Raji (cell line): ENCODE measurements around the gene CHAF1A.

Experiments used
- POLR2A ChIP-seq: IDR thresholded peaks from 2 replicates; pipeline ENCODE4 v1.6.1; 2011; ENCODE audit warnings: low read depth, low read length, control low read depth; ENCODE audit not compliant: insufficient read depth

Gene CHAF1A

DNA sequence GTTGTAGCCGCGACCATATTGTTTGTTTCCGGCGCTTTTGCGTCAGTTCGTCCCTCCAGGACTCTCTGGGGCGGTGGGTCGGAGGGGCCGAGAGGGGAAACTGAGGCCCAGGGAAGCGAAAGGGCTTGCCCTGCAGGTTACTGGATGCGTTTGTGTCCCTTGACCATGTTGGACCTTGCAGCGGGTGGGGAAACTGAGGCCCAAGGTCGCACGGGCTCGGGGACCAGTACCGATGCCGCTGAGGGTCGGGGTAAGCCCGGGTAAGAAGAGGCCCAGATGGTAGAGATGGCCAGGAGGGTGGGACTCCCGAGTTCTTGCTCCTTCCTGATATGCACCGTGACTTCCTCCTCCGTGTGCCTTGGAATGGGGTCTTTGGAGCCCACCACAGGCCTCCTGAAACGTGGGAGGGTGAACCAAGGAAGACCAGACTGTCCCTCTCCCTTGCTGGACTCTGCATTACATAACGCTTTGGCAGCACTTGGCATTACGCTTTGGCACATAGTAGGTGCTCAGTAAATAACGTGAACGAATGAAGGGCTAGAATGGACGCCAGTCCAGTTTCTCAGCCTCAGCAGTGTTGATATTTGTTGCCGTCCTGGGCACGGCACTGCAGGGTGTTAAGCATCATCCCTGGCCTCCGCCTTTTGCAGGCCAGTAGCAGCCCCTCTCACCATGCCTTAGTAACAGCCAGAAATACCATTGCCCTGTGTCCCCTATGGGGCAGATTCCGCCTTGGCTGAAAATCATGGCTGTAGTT lies 743 bp downstream of the CHAF1A start:
- no peak for TF ChIP-seq POLR2A

DNA sequence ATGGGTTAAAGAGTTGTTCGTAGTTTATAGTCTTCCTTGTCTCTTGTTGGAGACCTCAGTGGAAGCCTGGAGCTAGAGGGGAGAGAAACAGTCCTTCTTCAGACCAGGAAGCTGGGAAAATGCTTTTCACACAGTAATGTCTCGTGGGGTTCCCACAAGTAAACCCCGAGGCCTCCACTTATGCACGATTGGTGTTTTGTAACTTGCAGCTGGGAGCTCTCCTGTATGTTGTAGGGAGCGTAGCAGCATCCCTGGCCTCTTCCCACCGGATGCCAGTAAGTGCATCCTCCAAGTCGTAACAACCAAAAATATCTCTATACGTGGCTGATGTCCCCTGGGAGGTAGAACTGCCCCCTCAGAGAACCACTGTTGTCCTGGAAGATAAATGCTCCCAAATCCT lies 3.5 kb downstream of the CHAF1A start:
- no peak for TF ChIP-seq POLR2A

DNA sequence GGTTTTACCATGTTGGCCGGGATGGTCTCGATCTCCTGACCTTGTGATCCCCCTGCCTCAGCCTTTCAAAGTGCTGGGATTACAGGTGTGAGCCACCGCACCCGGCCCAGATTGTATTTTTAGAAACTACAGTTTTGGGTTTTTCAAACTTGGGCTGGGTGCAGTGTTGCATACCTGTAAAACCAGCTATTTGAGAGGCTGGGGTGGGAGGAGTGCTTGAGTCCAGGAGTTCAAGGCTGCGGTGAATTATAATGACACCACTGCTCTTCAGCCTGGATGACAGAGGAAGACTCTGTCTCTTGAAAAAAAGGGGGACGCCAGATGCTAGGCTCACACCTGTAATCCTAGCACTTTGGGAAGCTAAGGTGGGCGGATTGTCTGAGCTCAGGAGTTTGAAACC lies 4.2 kb downstream of the CHAF1A start:
- TF ChIP-seq POLR2A = no peak

DNA sequence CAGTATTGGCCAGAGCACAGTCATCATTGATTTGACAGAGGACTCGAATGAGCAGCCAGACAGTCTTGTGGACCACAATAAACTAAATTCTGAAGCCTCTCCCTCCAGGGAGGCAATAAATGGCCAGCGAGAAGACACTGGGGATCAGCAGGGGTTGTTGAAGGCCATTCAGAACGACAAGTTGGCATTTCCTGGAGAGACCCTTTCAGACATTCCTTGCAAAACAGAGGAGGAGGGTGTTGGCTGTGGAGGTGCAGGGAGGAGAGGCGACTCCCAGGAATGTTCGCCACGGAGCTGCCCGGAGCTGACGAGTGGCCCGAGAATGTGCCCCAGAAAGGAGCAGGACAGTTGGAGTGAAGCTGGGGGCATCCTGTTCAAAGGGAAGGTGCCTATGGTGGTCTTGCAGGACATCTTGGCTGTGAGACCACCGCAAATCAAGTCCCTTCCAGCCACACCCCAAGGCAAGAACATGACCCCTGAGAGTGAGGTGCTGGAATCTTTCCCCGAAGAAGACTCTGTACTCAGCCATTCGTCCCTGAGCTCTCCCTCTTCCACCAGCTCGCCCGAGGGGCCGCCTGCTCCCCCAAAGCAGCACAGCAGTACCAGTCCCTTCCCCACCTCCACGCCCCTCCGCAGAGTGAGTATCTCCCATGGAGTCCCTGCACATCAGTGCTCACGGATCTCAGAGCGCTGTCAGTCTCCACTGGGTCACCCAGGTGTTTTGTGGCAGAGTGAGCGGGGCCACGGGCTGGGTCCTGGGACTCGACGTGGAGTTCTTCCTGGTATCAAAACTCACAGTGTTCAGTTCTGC lies 6.9 kb downstream of the CHAF1A start:
- no peak for TF ChIP-seq POLR2A

DNA sequence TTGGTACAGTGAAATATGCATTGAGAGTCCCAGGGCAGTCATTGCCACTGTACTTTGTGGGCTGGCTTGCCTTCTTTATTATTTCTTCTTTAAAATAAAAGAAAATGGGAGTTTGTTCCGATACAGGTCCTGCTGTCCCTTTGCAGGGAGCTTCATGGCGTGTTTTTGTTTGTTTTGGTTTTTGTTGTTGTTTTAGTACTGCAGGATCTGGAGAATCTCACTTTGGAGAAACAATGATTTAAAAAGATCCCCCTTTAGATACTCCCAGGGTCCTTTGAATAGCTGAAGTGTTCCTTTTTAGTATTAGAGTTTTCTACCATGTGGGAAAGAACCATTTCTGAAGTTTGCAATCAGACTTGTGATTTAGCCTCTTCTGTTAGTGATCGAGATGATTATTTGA lies 11.1 kb downstream of the CHAF1A start:
- TF ChIP-seq POLR2A = no peak

DNA sequence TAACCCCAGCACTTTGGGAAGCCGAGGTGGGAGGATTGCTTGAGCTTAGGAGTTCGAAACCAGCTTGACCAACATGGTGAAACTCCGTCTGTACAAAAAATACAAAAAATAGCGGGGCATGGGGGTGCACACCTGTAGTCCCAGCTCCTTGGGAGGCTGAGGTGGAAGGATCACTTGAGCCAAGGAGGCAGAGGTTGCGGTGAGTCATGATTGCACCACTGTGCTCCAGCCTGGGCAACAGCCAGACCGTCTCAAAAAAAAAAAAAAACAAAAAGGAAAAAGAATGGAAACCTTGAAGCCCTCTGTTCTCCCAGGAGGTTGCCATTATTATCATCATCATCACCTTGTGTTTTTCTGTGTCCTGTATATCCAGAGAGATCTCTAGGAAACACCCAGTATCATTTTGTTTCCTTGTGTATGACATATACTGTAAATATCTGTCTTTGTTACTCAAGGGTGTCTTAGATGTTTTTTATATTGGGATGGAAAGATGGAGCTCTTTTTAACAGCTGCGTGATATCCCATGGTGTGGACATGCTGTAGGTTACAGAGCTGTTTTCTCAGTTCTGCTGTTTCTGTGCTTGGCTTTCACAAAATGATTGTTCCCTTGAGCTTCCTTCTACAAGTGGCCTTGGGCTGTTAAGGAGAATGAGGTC lies 11.8 kb downstream of the CHAF1A start:
- TF ChIP-seq POLR2A = no peak

DNA sequence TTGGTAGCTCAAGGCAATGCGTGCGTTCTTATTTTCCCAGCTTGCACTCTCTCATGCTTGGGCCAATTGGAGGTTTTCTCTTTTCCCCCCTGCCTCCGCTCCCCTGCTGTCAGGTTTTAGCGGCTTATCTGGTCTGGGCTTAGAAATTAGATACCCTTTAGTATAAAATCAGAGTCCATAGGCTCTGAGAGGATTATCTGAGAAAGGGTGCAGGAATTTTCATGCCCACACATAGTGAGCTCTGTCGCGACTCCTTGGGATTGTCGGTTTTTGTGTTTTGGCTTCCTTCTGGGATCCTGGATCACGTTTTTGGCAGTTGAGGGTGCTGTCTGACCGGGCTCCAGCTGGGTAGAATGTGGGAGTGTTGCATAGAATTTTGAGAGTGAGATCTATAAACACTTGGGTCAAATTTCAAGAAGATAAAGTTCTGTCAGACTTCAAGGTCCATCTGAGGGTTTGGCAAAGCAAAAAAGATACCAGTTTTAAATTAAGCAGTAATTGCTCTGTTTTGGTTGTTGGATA lies 12.4 kb downstream of the CHAF1A start:
- TF ChIP-seq POLR2A = no peak

DNA sequence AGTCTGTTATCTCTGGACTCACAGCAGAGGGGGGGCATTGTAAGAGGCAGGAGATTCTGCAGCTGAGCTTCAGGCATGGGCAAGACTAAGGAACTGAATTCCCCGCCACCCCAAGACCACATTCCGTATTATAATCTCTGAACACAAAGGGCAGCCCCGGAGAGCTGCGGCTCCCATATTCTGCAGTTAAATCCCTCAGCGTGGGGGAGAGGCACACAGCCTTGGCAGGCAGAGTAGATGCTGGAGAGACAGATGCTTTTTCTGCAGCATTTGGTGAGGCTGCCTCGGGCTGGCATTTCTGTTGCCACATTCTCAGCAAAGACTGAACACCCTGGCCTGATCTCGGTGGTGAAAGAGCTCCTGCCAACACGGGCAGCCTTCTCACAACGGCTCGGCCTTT lies 12.9 kb downstream of the CHAF1A start:
- no peak for TF ChIP-seq POLR2A

DNA sequence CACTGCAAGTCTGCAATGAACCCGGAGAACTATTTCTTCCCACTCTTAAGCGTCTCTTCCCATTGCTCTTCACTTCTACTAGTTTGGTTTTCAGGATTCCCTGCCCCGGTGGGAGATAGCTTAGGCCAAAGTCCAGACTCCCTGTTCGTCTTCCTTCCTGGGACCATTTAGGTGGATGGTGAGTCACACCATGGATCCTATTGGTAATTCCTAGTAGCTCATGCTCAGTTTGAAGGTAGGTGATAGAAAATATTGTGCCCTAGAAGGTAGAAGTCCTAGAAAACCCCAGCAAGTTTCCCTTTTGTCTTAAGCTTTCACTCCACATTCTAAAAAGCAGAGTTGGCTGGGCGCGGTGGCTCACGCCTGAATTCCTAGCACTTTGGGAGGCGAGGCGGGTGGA lies 13.8 kb downstream of the CHAF1A start:
- no peak for TF ChIP-seq POLR2A

DNA sequence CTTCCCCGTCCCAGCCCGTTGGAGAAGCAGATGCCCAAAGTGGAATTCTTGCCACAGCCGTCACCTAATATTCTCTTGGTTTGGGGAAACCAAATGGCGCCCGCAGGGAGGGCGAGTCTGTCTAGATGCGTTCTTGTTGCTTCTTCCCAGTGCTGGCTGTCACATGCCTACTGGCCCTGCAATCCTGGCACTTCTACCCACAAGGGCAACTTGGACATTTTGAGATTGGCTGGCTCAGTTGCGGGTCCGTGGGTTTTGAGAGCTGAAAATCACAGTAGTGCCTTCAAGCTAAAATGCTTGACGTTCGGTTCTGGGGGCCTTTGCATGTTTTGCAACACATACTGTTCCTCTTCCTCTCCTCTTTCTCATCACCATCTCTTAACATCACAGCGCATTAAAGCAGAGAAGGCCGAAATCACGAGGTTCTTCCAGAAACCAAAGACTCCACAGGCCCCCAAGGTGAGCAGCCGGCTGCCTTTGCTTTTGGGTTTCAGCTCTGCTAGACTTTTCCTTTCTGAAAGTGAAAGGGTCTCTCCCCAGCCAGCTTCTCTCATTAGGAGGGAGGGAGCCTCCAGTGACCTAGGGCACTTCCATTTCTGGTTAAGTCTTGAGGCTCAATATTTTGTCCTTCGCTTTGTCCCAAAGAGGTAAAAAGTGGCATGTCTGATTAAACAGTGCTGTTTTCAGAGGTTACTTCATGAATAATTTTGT lies 21.1 kb downstream of the CHAF1A start:
- TF ChIP-seq POLR2A = no peak

DNA sequence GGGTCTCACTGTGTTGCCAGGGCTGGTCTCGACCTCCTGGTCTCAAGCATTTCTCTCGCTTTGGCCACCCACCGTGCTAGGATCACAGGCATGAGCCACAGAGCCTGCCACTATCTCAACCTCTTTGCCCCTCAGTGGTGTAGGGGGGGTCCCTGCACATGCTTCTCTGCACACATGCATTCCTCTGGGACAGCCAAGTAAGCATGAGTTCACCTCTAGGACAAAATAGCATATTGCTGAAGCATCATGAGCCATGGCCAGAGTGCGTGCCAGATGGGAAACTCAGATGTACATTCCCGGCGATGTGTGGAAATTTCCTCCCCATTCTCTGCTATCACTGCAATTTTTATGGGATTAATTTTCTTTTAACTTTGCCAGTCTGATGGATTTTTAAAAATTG lies 23.1 kb downstream of the CHAF1A start:
- no peak for TF ChIP-seq POLR2A

DNA sequence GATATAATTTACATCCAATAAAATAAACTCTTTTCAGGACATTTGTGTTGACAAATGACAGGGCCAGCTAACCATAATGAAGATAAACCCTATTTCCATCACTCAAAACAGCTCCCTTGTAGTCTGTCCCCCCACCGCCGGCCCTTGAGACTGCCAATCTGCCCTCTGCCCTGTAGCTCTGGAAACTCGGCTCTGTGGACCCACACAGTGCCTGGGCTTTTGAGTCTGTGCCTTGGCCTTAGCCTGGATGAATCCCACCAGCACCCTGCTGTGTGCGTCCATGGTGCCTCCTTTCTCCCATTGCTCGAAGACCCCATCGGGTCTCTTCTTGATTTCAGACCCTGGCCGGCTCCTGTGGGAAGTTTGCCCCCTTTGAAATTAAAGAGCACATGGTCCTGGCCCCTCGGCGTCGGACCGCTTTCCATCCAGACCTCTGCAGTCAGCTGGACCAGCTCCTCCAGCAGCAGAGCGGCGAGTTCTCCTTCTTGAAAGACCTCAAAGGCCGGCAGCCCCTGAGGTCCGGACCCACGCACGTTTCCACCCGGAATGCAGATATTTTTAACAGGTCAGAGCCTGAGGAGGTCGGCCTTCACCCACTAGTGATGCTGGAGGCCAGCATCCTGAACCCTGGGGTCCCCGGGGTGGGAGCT lies 26.0 kb downstream of the CHAF1A start:
- TF ChIP-seq POLR2A = no peak

DNA sequence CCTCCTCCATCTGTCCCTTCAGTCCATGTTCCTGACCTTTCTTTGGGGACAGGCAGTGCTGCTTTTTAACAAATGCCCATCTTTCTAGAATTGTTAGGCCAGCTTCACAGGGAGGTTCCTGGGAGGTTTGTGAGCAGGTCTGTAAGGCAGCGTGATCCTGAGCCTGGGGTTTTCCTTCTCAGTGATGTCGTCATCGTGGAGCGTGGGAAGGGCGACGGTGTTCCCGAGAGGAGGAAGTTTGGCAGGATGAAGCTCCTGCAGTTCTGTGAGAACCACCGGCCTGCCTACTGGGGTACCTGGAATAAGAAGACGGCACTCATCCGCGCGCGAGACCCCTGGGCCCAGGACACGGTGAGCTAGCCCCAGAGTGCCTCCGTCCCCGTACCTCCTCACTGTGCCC lies 26.8 kb downstream of the CHAF1A start:
- TF ChIP-seq POLR2A = no peak

DNA sequence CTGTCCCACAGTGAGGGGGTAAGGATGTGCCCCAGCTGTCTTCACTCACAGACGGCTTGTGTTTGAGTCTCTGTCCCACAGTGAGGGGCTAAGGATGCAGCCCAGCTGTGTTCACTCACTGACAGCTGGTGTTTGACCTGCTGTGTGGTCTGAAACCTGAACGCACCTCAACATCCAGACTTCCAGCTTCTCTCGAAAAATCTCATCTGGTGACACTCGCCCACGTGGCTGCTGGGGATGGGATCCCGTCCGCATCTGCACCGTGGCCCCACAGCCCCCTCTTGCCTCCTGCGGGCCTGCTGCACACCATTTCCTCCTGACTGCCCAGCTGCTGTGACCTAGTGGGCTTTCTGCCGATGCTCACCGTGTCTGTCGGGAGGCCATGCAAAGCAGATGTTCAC lies 27.3 kb downstream of the CHAF1A start:
- no peak for TF ChIP-seq POLR2A

DNA sequence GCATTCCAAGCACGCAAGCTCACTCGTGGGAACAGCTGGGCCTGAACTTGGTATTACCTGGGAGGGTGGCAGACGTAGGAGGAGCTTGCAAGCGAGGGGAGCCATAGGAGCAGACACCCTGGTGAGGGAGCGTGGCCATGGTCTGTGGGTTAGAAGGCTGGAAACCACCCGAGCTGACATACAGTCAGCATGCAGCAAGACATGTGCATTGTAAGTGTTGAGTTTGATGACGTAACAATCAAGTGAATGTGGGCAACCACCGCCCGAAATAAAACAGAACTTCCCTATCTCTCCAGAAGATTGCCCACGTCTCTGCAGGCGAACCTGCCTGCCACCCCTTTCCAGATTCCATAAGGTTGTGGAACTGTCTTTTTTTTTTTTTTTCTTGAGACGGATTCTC lies 28.3 kb downstream of the CHAF1A start:
- no peak for TF ChIP-seq POLR2A
